Keratinocyte (primary cell): Measurements from ENCODE around the gene SNX13. TPM values are rescaled to one million over a fixed set of nuclear protein-coding genes. Genes with fewer than 3 reads are reported as not detected.

Experiments
- DNase-seq: peaks from one replicate; pipeline ENCODE4 v3.0.0-alpha.2; 2011; ENCODE audit warnings: low read depth, missing footprints, low spot score
- FAIRE-seq: peaks from 2 replicates; lab custom pipeline; 2011; peaks lifted over from hg19 to GRCh38; lab: Jason Lieb, UNC
- H2AFZ ChIP-seq: 2 replicates; pipeline ENCODE4 v1.6.0; 2012; ENCODE audit warnings: low read length, control low read depth, inconsistent platforms; ENCODE audit not compliant: control insufficient read depth
- H3K27ac ChIP-seq: 2 replicates; pipeline ENCODE4 v1.5.1; 2011; ENCODE audit warnings: low read length; ENCODE audit not compliant: control insufficient read depth, insufficient read depth
- H3K27me3 ChIP-seq: 3 replicates; pipeline ENCODE4 v1.6.0; 2011; ENCODE audit warnings: low read length; ENCODE audit not compliant: control insufficient read depth, insufficient read depth; ENCODE audit errors: extremely low read depth
- H3K36me3 ChIP-seq, 2 experiments: 2 replicates in 1 of 2; 3 replicates in 1 of 2; pipeline ENCODE4 v1.5.1; 2011; ENCODE audit warnings: low read length in 2 of 2, mild to moderate bottlenecking in 1 of 2; ENCODE audit not compliant: control insufficient read depth in 2 of 2, insufficient read depth in 2 of 2; ENCODE audit errors: extremely low read depth in 1 of 2
- H3K4me1 ChIP-seq: 3 replicates; pipeline ENCODE4 v1.5.1; 2011; ENCODE audit warnings: low read length; ENCODE audit not compliant: control insufficient read depth, insufficient read depth; ENCODE audit errors: extremely low read depth
- H3K4me2 ChIP-seq: 3 replicates; pipeline ENCODE4 v1.6.0; 2011; ENCODE audit warnings: low read depth, low read length; ENCODE audit not compliant: control insufficient read depth, insufficient read depth; ENCODE audit errors: extremely low read depth
- H3K4me3 ChIP-seq, 3 experiments: fragments of 200-600 bp in 1 of 3; sonication (generic) in 1 of 3; 2 replicates in 2 of 3; 3 replicates in 1 of 3; pipeline ENCODE4 v1.5.1; 2011 to 2016; ENCODE audit warnings: low read length in 3 of 3, mild to moderate bottlenecking in 3 of 3, control low read depth in 2 of 3, inconsistent platforms in 1 of 3, low read depth in 1 of 3, mixed read lengths in 1 of 3, mixed run types in 1 of 3, moderate library complexity in 1 of 3; ENCODE audit not compliant: control insufficient read depth in 2 of 3, insufficient read depth in 2 of 3; ENCODE audit errors: extremely low read depth in 1 of 3
- H3K79me2 ChIP-seq: 2 replicates; pipeline ENCODE4 v1.6.0; 2012; ENCODE audit warnings: low read length; ENCODE audit not compliant: control insufficient read depth, insufficient read depth
- H3K9ac ChIP-seq: 3 replicates; pipeline ENCODE4 v1.6.0; 2011; ENCODE audit warnings: low read length; ENCODE audit not compliant: control insufficient read depth, insufficient read depth; ENCODE audit errors: extremely low read depth
- H3K9me1 ChIP-seq: 3 replicates; pipeline ENCODE4 v1.6.0; 2011; ENCODE audit warnings: low read length; ENCODE audit not compliant: control insufficient read depth, insufficient read depth; ENCODE audit errors: extremely low read depth
- H3K9me3 ChIP-seq: 2 replicates; pipeline ENCODE4 v1.5.1; 2012; ENCODE audit warnings: low read depth, low read length; ENCODE audit not compliant: control insufficient read depth
- H4K20me1 ChIP-seq: 3 replicates; pipeline ENCODE4 v1.6.0; 2011; ENCODE audit warnings: low read length; ENCODE audit not compliant: control insufficient read depth, insufficient read depth; ENCODE audit errors: extremely low read depth
- CTCF ChIP-seq, 3 experiments: IDR thresholded peaks in 1 of 3; conservative IDR thresholded peaks in 1 of 3; optimal IDR thresholded peaks in 1 of 3; 2 replicates in 2 of 3; 3 replicates in 1 of 3; pipeline versions ENCODE3 to v1.5.1; 2011; ENCODE audit warnings: low read length in 3 of 3, mild to moderate bottlenecking in 3 of 3, moderate library complexity in 2 of 3, control low read depth in 1 of 3, inconsistent platforms in 1 of 3; ENCODE audit not compliant: insufficient read depth in 2 of 3; ENCODE audit errors: extremely low read depth in 1 of 3
- EZH2 ChIP-seq: IDR thresholded peaks from one replicate; pipeline ENCODE4 v1.6.1; 2012; ENCODE audit warnings: inconsistent platforms, mild to moderate bottlenecking, low read length, moderate library complexity
- dilution Hi-C: fragments of 300-500 bp; cut with MboI; formaldehyde crosslinking; loops from one replicate; pipeline ENCODE4 v1.7.0; 2020; ENCODE audit warnings: low sequenced_read_pairs; ENCODE audit not compliant: extremely low pct_ligation_motif_present
- polyA plus RNA-seq, 5 experiments: library from polyadenylated mRNA; depleted of rRNA in 3 of 5; stranded (reverse) in 3 of 5; stranded (forward) in 1 of 5; unstranded in 1 of 5; fragments of >200 nt; gene quantifications; 1 replicate in 1 of 5; 2 replicates in 3 of 5; 3 replicates in 1 of 5; pipeline versions ENCODE4 v1.2.1 to v1.2.3, GENCODE V29; 2011 to 2012; ENCODE audit warnings: missing spikeins in 2 of 5, low read depth in 1 of 5, low replicate concordance in 1 of 5

The SNX13 gene
- polyA plus RNA-seq, 1 donor (not counting 4 experiments of a cell fraction or from before 2014, with no cell fraction given), result 22.6 TPM

GRCh38 chr7:17943006-17943405, 2.7 kb upstream of the SNX13 start:
- H3K79me2 ChIP-seq, result peaks cover 22% of the 10 kb centered on the region
- no peaks in the 10 kb centered on the region for H3K9me1 ChIP-seq
- no peak for TF ChIP-seq CTCF (optimal IDR thresholded peaks at IDR 0.05 in 1 of 3, IDR thresholded peaks at IDR 0.05 in 1 of 3, conservative IDR thresholded peaks at IDR 0.05 in 1 of 3; ENCODE audit: extremely low read depth in 1 of 3, insufficient read depth in 2 of 3, low read length in 3 of 3)
- no peak for TF ChIP-seq EZH2
- no peak overlapping the region for H3K4me2 ChIP-seq
- H2AFZ ChIP-seq, result no peak overlapping the region
- DNase-seq (no peak), FAIRE-seq (no peak)
- dilution Hi-C loops, result no loop called here
- no peak overlapping the region for H3K4me3 ChIP-seq
- no peaks in the 10 kb centered on the region for H3K9me3 ChIP-seq
- no peak overlapping the region for H3K27ac ChIP-seq
- no peaks in the 10 kb centered on the region for H3K27me3 ChIP-seq
- H3K9ac ChIP-seq, result no peak overlapping the region
- peaks cover 13% of the 10 kb centered on the region for H3K4me1 ChIP-seq
- H3K36me3 ChIP-seq, result no peaks in the 10 kb centered on the region
- H4K20me1 ChIP-seq, result no peaks in the 10 kb centered on the region

- TF ChIP-seq EZH2, result no peak
- no peak for TF ChIP-seq CTCF (optimal IDR thresholded peaks at IDR 0.05 in 1 of 3, IDR thresholded peaks at IDR 0.05 in 1 of 3, conservative IDR thresholded peaks at IDR 0.05 in 1 of 3; ENCODE audit: extremely low read depth in 1 of 3, insufficient read depth in 2 of 3, low read length in 3 of 3)
- no peaks in the 10 kb centered on the region for H3K36me3 ChIP-seq
- no peaks in the 10 kb centered on the region for H3K9me3 ChIP-seq
- no peaks in the 10 kb centered on the region for H3K9me1 ChIP-seq
- dilution Hi-C loops, result no loop called here
- H3K27ac ChIP-seq, result no peak overlapping the region
- peaks cover 21% of the 10 kb centered on the region for H3K4me1 ChIP-seq
- H3K4me3 ChIP-seq, result no peak overlapping the region
- peaks cover 28% of the 10 kb centered on the region for H3K79me2 ChIP-seq
- no peaks in the 10 kb centered on the region for H4K20me1 ChIP-seq
- no peak for FAIRE-seq
- H3K9ac ChIP-seq, result no peak overlapping the region
- no peaks in the 10 kb centered on the region for H3K27me3 ChIP-seq
- no peak for DNase-seq
- no peak overlapping the region for H2AFZ ChIP-seq
- no peak overlapping the region for H3K4me2 ChIP-seq
Observed at GRCh38 chr7:17942231-17942630, 1.9 kb upstream of the SNX13 start.
